PC-9 (cell line): ENCODE measurements around the gene RALGPS1.

Experiments
- CTCF ChIP-seq: fragments of 200-600 bp; sonication (generic); conservative IDR thresholded peaks from 2 replicates; pipeline ENCODE4 v1.6.1; 2017; ENCODE audit warnings: mixed run types, antibody characterized with exemption, mild to moderate bottlenecking, moderate library complexity
- EZH2 ChIP-seq: fragments of 200-600 bp; sonication (generic); IDR thresholded peaks from 2 replicates; pipeline ENCODE4 v1.8.0; 2017; ENCODE audit warnings: antibody characterized with exemption, low read depth

GRCh38 chr9:127033061-127033460 lies 118.5 kb downstream of the RALGPS1 start:
- no peak for TF ChIP-seq CTCF
- no peak for TF ChIP-seq EZH2
